MV-4-11 (cell line): Measurements from ENCODE around the gene ZNF354C.

Source experiments
- DNase-seq: peaks from one replicate; lab custom pipeline; 2025; lab: John Stamatoyannopoulos, UW

The ZNF354C gene

GRCh38 chr5:179113945-179114641 lies 53.9 kb downstream of the ZNF354C start:
- no peak for DNase-seq

DNA sequence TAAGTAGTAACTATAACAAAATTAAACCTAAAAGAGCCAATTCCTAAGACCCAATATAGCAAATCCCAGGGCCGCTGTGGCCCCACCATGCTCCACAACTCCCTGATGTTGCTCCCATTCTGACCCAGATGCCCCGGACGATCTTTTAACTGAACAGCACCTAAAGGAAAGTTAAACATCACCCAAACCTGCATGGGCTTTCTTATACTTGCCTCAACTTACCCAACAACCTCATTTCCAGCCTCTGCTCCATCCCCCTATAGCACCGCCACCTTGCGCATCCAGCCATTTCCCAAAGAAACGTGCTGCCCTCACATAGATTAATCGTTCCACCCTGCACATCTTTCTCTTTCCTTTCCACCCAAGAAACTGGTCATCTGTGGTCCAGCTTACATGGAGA lies 54.6 kb downstream of the ZNF354C start:
- DNase-seq = no peak

DNA sequence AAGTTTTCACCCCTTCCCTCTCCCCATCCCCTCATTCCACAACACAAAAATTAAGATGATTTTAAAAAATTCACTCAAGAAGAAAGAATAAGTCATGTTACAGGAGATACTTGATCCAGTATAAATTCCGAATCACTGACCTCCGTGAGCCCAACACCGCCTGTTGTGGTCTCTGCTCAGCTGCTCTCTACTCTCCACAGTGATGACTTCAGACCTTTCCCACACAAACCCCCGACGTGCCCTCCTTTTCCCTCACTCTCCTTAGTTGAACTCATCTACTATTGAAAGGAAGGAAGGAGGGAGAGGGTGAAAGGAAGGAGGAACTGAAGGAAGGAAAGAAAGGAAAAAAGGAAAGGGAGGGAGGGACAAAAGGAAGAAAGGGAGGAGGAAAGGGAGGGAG lies 55.1 kb downstream of the ZNF354C start:
- no peak for DNase-seq

GRCh38 chr5:179115845-179116524 lies 55.8 kb downstream of the ZNF354C start:
- DNase-seq = no peak

DNA sequence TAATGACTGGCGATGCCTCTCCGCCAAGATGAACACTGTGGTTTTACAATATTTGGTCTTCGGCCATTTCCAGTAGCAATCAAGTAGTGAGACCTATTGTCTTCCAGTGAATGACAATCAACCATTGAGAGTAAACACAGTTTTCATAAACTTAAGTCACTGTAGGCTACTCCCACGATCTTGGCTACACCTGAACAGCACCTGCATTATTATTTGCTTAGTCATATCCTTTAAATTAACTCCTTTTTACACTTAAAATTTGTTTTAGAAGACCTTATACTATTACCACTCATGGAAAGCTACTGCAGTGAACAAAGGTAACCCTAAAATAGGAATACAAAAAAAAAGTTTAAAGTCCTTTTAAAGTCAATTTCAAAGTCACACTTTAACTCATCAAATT lies 58.2 kb downstream of the ZNF354C start:
- DNase-seq = no peak

GRCh38 chr5:179118756-179119414 lies 58.7 kb downstream of the ZNF354C start:
- no peak for DNase-seq

DNA sequence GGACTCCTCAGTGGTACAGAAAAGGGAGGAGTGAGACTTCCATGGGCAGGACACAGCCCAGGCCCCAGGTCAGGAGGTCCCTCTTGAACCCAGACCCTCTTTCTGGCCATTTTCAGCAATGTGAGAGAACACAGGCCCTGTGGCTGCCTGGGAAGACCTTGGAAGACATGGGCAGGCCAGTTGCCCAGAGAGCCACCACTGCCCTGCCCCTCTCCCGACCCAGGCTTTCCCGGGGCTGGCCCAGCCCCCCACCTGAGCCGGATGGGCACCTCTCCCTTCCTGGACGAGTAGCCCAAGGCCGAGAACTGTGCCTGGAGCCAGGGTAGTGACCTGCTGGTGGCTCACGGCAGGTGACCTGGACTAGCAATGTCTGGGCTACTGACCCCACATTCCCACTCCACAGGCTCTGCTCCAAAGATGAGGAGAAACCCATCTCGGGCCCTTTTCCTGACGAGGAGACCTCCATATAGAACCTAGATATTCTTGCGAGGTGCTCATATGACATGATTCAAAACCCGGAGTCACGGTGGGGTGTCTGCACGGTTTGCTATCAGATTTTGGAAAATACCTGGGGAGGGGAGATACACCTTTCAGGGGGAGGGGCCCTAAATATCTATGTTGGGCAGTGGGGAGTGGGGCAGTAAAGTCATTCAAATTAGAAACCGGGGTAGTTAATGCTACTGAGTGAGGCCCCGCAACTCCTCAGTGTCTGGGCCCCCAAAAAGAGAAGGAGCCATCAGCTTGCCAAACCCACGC lies 59.4 kb downstream of the ZNF354C start:
- no peak for DNase-seq

GRCh38 chr5:179120421-179120861 lies 60.3 kb downstream of the ZNF354C start:
- no peak for DNase-seq

DNA sequence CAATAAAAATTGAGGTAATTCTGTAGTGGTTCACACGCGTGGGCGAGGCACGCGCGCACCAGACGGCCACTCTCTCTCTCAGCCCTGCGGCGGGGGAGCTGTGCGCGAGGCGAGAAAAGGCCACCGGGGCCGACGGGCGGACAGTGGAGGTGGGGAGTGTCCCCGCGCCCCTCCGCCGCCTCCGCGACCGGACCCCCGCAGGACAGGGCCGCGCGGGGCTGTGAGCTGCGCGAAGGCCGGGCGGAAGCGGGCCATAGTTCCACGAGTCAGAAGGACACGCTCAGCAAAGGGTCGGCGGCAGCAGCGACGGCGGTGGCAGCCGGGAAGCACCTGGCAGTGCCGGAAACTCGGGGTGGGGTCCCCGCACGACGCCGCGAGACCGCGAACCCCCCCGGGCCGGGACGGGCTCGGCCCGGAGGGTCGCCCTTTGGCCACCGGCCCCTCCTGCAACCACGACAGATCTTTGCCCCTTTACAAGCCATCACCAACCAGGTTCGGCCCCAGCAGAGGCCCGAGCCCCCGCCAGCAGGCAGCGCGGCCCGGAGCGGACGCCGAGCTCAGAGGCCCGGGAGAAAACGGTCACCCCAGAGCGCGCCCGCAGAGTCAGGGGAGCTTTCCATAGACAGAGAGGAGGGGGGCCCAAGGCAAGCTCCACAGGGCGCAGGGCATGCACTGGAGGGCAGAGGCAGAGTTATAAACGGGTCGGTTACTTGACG lies 60.9 kb downstream of the ZNF354C start:
- DNase-seq = no peak

DNA sequence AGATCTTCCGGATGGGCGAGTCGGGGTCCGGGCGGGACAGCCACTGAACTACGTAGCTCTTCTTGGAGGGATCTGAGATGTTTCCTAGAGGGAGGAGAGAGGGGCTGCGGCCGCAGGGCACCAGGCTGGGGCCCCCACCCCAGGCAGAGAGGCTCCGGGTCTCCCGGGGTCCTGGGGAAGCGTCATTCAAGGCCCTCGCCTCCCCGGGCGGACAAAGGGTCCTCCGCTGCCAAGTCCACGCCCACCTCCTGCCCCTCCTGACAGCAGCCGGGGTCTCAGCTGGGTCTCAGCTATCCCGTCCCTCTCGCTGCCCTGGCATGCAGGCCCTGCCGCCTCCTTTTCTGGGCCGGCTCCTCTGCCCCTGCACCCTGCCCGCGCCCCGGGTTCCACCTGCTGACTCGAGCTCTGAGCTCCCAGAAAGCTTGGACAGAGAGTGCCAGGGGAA lies 61.5 kb downstream of the ZNF354C start:
- no peak for DNase-seq

DNA sequence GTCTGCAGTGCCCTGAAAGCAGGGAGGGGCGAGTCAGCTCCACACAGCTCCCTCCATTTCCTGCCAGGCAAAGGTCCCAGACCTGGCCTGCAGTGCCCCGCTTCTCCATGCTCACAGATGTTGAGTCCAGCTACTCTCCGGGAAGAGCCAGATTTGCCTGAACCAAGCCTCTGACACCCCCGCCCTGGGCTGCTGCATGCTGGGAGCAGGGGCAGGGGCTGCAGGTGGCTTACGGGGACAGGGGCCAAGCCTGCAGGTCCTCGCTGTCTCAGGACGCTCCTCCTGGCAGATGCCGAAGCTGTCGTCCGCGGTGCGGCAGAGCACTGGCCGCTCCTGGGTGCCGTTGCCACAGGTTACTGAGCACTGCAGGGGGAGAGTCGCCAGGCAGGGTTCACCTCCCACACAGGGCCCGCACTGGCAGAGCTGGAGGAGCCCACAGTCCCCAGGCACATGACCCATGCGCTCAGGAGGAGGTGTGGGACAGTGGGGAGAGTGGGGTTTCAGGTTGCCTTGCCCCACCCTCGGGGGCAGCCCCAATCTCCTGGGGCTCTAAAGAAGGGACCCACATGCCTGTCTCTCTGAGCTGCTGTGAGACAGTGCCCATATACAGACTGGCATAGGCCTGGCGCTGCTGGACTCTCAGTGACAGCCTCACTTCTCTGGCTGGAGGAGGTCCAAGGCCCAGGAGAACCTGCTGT lies 62.4 kb downstream of the ZNF354C start:
- no peak for DNase-seq

- DNase-seq = no peak
Observed at GRCh38 chr5:179123109-179123426, 62.9 kb downstream of the ZNF354C start.

DNA sequence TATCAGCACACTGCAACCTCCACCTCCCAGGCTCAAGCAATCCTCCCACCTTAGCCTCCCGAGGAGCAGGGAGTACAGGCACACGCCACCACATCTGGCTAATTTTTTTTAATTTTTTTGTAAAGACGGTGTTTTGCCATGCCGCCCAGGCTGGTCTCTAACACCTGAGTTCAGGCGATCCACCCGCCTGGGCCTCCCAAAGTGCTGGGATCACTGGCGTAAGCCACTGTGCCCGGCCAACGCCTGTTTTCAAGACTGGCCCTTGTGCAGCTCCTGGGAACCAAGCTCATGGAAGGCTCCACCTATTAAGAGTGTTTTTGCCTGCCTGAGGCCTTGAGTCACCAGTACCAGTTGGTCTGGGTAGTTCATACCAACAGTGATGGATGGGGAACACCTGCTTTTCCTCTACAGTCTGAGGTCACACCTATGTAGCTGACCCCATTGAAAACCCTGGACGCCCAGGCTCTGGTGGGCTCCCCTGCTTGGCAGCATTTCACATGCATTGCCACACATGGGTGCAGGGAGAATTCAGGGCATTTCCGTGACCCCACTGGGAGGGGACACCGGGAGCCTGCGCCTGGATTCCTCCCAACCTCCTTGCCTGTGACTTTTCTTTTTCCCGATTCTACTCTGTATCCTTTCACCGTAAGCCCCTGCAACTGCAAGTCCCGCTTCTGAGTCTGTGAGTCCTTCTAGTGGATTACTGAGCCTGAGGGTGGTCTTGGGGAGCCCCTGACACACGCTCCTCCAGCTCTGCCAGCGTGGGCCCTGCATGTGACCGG lies 63.5 kb downstream of the ZNF354C start:
- DNase-seq = no peak

GRCh38 chr5:179124273-179124852 lies 64.2 kb downstream of the ZNF354C start:
- no peak for DNase-seq

GRCh38 chr5:179124853-179125788 lies 64.9 kb downstream of the ZNF354C start:
- no peak for DNase-seq

- no peak for DNase-seq
Observed at GRCh38 chr5:179125789-179126505, 65.8 kb downstream of the ZNF354C start.

DNA sequence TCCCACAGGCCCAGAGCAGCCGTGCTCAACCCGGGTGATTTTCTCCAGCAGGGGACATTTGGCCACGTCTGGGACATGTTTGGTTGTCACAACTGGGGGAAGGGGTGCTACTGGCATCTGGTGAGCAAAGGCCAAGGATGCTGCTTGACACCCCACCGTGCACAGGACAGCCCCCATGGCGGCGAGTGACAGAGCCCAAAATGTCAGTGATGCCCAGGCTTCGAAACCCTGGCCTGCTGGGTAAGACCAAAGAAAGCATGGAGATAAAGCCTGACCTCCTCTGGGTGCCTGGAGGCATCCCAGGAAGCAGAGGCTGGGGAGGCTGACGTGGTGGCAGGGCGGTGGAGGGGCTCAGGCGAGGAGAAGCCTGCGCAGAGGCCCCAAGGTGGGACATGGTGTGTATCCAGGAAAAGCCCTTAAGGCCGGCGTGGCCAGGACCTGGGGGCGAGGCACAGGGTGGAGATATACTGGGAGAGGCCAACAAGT lies 66.4 kb downstream of the ZNF354C start:
- no peak for DNase-seq
